ENCODE measurements around the gene RGMA.

GRCh38 chr15:93068581-93069199 lies 20.3 kb downstream of the RGMA start:
- no peak for TF ChIP-seq POLR2A (IDR thresholded peaks at IDR 0.05)
- no peak for TF ChIP-seq CTCF (IDR thresholded peaks at IDR 0.05)
